Measurements from ENCODE around the gene AK2.

AK2 gene

GRCh38 chr1:32969566-32969965 is 67.1 kb downstream of the AK2 start:
- DNase-seq = no peak

GRCh38 chr1:32967888-32968568 is 68.7 kb downstream of the AK2 start:
- DNase-seq = no peak

- no peak for DNase-seq
Measured at GRCh38 chr1:32966900-32967299, 69.8 kb downstream of the AK2 start.

- DNase-seq = no peak
Measured at GRCh38 chr1:32965251-32965747, 71.4 kb downstream of the AK2 start.

- peak; percentile 92 for DNase-seq
Measured at GRCh38 chr1:32964461-32965250, 72.0 kb downstream of the AK2 start, which contains the start of gene RNF19B. Gene RNF19B (minus strand): TSS chr1:32964809. CDS start chr1:32964685, 124 bp downstream.

GRCh38 chr1:32963746-32964460 is 72.8 kb downstream of the AK2 start:
- DNase-seq = peak; percentile 66

- no peak for DNase-seq
Measured at GRCh38 chr1:32962248-32962896, 74.3 kb downstream of the AK2 start.

- no peak for DNase-seq
Measured at GRCh38 chr1:32960819-32961355, 75.8 kb downstream of the AK2 start.

GRCh38 chr1:32960342-32960741 is 76.3 kb downstream of the AK2 start:
- DNase-seq = no peak

- DNase-seq = no peak
Measured at GRCh38 chr1:32958827-32959226, 77.9 kb downstream of the AK2 start.
